CD14-positive monocyte (primary cell): Measurements from ENCODE around the gene SERPINB8. TPM values are rescaled to one million over a fixed set of nuclear protein-coding genes. Genes with fewer than 3 reads are reported as not detected.
A peak's percentile ranks its signal among the peaks of the same experiment; 100 is the strongest.

Experiments
- DNase-seq, 3 donors: peaks; one replicate each; pipeline ENCODE4 v3.0.0-alpha.2; 2011 to 2022
- H2AFZ ChIP-seq: 2 replicates; pipeline ENCODE4 v1.6.0; 2012; ENCODE audit warnings: mild to moderate bottlenecking, low read depth, low read length, inconsistent platforms; ENCODE audit not compliant: insufficient read depth, poor library complexity, severe bottlenecking
- H3K27ac ChIP-seq, 2 donors: 1 replicate in 1 of 2; 2 replicates in 1 of 2; pipeline ENCODE4 v1.5.1; 2012 to 2013; ENCODE audit warnings: low read length in 2 of 2, control low read depth in 1 of 2, inconsistent platforms in 1 of 2, low read depth in 1 of 2, mild to moderate bottlenecking in 1 of 2
- H3K27me3 ChIP-seq, 2 donors: one replicate each; pipeline versions ENCODE4 v1.6.0 to v1.6.1; 2011 to 2013; ENCODE audit warnings: low read length in 2 of 2; ENCODE audit not compliant: control insufficient read depth in 2 of 2, insufficient read depth in 2 of 2
- H3K36me3 ChIP-seq, 2 donors: replicated peaks in 1 of 2; 1 replicate in 1 of 2; 2 replicates in 1 of 2; pipeline versions ENCODE4 v1.5.1 to v1.6.1; 2012 to 2013; ENCODE audit warnings: low read length in 2 of 2, control low read depth in 1 of 2, inconsistent platforms in 1 of 2, mild to moderate bottlenecking in 1 of 2; ENCODE audit not compliant: insufficient read depth in 2 of 2, control insufficient read depth in 1 of 2
- H3K4me1 ChIP-seq, 2 donors: 1 replicate in 1 of 2; 2 replicates in 1 of 2; pipeline versions ENCODE4 v1.5.1 to v1.6.1; 2012 to 2013; ENCODE audit warnings: low read length in 2 of 2, control low read depth in 1 of 2, inconsistent platforms in 1 of 2, mild to moderate bottlenecking in 1 of 2, moderate library complexity in 1 of 2; ENCODE audit not compliant: insufficient read depth in 2 of 2, control insufficient read depth in 1 of 2
- H3K4me2 ChIP-seq: replicated peaks from 2 replicates; pipeline ENCODE3; 2012; ENCODE audit warnings: low read length, moderate library complexity, mild to moderate bottlenecking; ENCODE audit not compliant: poor library complexity, severe bottlenecking; ENCODE audit errors: extremely low read depth
- H3K4me3 ChIP-seq, 3 experiments: fragments of 200-600 bp in 1 of 3; sonication (generic) in 1 of 3; replicated peaks in 1 of 3; 1 replicate in 2 of 3; 2 replicates in 1 of 3; pipeline ENCODE4 v1.5.1; 2011 to 2013; ENCODE audit warnings: low read length in 3 of 3, mild to moderate bottlenecking in 3 of 3, control low read depth in 2 of 3, low read depth in 2 of 3, inconsistent platforms in 1 of 3, moderate library complexity in 1 of 3
- H3K79me2 ChIP-seq: 2 replicates; pipeline ENCODE4 v1.6.0; 2012; ENCODE audit warnings: mild to moderate bottlenecking, control low read depth, inconsistent platforms, low read length, moderate library complexity; ENCODE audit not compliant: insufficient read depth
- H3K9ac ChIP-seq: 2 replicates; pipeline ENCODE4 v1.6.0; 2017; ENCODE audit warnings: low read length, mild to moderate bottlenecking; ENCODE audit not compliant: insufficient read depth, poor library complexity, severe bottlenecking
- H3K9me3 ChIP-seq, 2 donors: replicated peaks in 1 of 2; 1 replicate in 1 of 2; 2 replicates in 1 of 2; pipeline versions ENCODE4 v1.5.1 to v1.6.1; 2012 to 2013; ENCODE audit warnings: low read length in 2 of 2, control low read depth in 1 of 2; ENCODE audit not compliant: control insufficient read depth in 1 of 2, insufficient read depth in 1 of 2
- H4K20me1 ChIP-seq: 2 replicates; pipeline ENCODE4 v1.6.0; 2012; ENCODE audit warnings: mild to moderate bottlenecking, low read length, control low read depth, moderate library complexity; ENCODE audit not compliant: insufficient read depth
- H3K27ac Mint-ChIP-seq, 7 donors: one replicate each; pipeline ENCODE4 v1.8.0; 2020; ENCODE audit warnings: mild to moderate bottlenecking in 7 of 7, mixed read lengths in 7 of 7, moderate library complexity in 6 of 7, inconsistent platforms in 2 of 7
- H3K27me3 Mint-ChIP-seq, 3 donors: one replicate each; pipeline ENCODE4 v1.8.0; 2021 to 2022; ENCODE audit warnings: low read depth in 3 of 3, mild to moderate bottlenecking in 3 of 3, mixed read lengths in 3 of 3, moderate library complexity in 3 of 3, inconsistent platforms in 1 of 3
- H3K36me3 Mint-ChIP-seq, 2 donors: one replicate each; pipeline ENCODE4 v1.8.0; 2020; ENCODE audit warnings: mixed read lengths in 2 of 2, inconsistent platforms in 1 of 2, mild to moderate bottlenecking in 1 of 2
- H3K4me1 Mint-ChIP-seq: one replicate; pipeline ENCODE4 v1.8.0; 2020; ENCODE audit warnings: mild to moderate bottlenecking, mixed read lengths
- H3K4me3 Mint-ChIP-seq, 2 donors: one replicate each; pipeline ENCODE4 v1.8.0; 2020; ENCODE audit warnings: mild to moderate bottlenecking in 2 of 2, mixed read lengths in 2 of 2, moderate library complexity in 1 of 2
- H3K9me3 Mint-ChIP-seq, 7 donors: one replicate each; pipeline ENCODE4 v1.8.0; 2020 to 2022; ENCODE audit warnings: mixed read lengths in 7 of 7, mild to moderate bottlenecking in 6 of 7, moderate library complexity in 6 of 7, inconsistent platforms in 2 of 7
- CTCF ChIP-seq: fragments of 200-600 bp; IDR thresholded peaks from one replicate; pipeline ENCODE4 v1.8.0; 2022; ENCODE audit warnings: antibody characterized with exemption, mild to moderate bottlenecking
- WGBS: methylation state at CpG from one replicate; pipeline ENCODE4 v1.1.5; 2013; ENCODE audit warnings: missing lambda C conversion rate; ENCODE audit not compliant: insufficient coverage; 5-methylcytosine and 5-hydroxymethylcytosine counted together
- intact Hi-C, 2 donors: fragments of 100-400 bp; cut with micrococcal nuclease; formaldehyde crosslinking; loops; one replicate each; pipeline versions ENCODE4 v1.15.0 to v1.15.1; 2023
- polyA plus RNA-seq, 3 donors: library from polyadenylated mRNA; depleted of rRNA in 1 of 3; unstranded in 2 of 3; stranded (reverse) in 1 of 3; fragments of 300-500 nt in 2 of 3; fragments of >200 nt in 1 of 3; fragmentation: Illumina TruSeq in 2 of 3; gene quantifications; 1 replicate in 2 of 3; 2 replicates in 1 of 3; pipeline ENCODE4 v1.2.3, GENCODE V29; 2012 to 2021

The SERPINB8 gene
- polyA plus RNA-seq, 3 donors, result 30.3 to 141 (median 115) TPM

- Mint-ChIP-seq H3K27me3 (peaks cover 0 to 2% (median 0%) of the 10 kb centered on the region in 3 donors), H3K36me3 (peaks cover 2 to 4% of the 10 kb centered on the region in 2 donors)
Measured at GRCh38 chr18:63971320-63972001, 1.6 kb downstream of the SERPINB8 start.

GRCh38 chr18:63972002-63972376 lies 2.1 kb downstream of the SERPINB8 start:
- H3K27me3 Mint-ChIP-seq, result peaks cover 0 to 2% (median 0%) of the 10 kb centered on the region in 3 donors
- H3K9ac ChIP-seq, result no peak overlapping the region
- no peaks in the 10 kb centered on the region for H3K9me3 ChIP-seq
- H3K4me1 ChIP-seq, result peaks cover 74 to 81% of the 10 kb centered on the region in 2 donors
- H4K20me1 ChIP-seq, result peaks cover 4% of the 10 kb centered on the region
- H3K4me3 ChIP-seq, result peak overlapping the region in 1 of 3 experiments; percentile 94
- WGBS, result no CpG with 5 or more reads among the region's 5 CpGs
- no peaks in the 10 kb centered on the region for H3K9me3 Mint-ChIP-seq
- H3K4me1 Mint-ChIP-seq, result peaks cover 86% of the 10 kb centered on the region
- H3K36me3 Mint-ChIP-seq, result peaks cover 2 to 4% of the 10 kb centered on the region in 2 donors
- H3K27ac ChIP-seq, result peak overlapping the region; percentile 95 to 98
- H3K27me3 ChIP-seq, result no peaks in the 10 kb centered on the region
- intact Hi-C loops, result loop anchor here (10.0 kb wide), 3 partner anchors 457 to 1257 kb away; partner anchors contain the start of genes PHLPP1 (in 1 of the 2) and VPS4B (in 1 of the 2)
- DNase-seq, result peak in 2 of 3 donors; percentile 32 to 51
- no peak for TF ChIP-seq CTCF
- H3K4me3 Mint-ChIP-seq, result peak overlapping the region; percentile 91 to 98
- peak overlapping the region; percentile 83 for H3K4me2 ChIP-seq
- H2AFZ ChIP-seq, result no peak overlapping the region
- H3K79me2 ChIP-seq, result peaks cover 86% of the 10 kb centered on the region
- peak overlapping the region; percentile 95 to 99 (median 98) for H3K27ac Mint-ChIP-seq
- H3K36me3 ChIP-seq, result no peaks in the 10 kb centered on the region

More at GRCh38 chr18:63971320-63972001, 1.6 kb downstream of the SERPINB8 start:
- peaks cover 73 to 80% of the 10 kb centered on the region in 2 donors for H3K4me1 ChIP-seq
- peaks cover 80% of the 10 kb centered on the region for H3K79me2 ChIP-seq
- H3K4me3 Mint-ChIP-seq, result peak overlapping the region; percentile 91 to 98
- H3K9me3 ChIP-seq, result no peaks in the 10 kb centered on the region
- peak overlapping the region; percentile 83 for H3K4me2 ChIP-seq
- H4K20me1 ChIP-seq, result peaks cover 4% of the 10 kb centered on the region
- H3K27ac ChIP-seq, result peak overlapping the region; percentile 95 to 98
- H3K27me3 ChIP-seq, result no peaks in the 10 kb centered on the region
- 15% methylated on average over 11 of the region's 13 CpGs for WGBS
- intact Hi-C loops, result loop anchor here (10.0 kb wide), 3 partner anchors 457 to 1257 kb away; partner anchors contain the start of genes PHLPP1 (in 1 of the 2) and VPS4B (in 1 of the 2)
- peak overlapping the region; percentile 55 to 94 (median 81) for H3K4me3 ChIP-seq
- H2AFZ ChIP-seq, result peak overlapping the region; percentile 70
- peak overlapping the region; percentile 97 for H3K9ac ChIP-seq
- no peaks in the 10 kb centered on the region for H3K36me3 ChIP-seq
- peaks cover 86% of the 10 kb centered on the region for H3K4me1 Mint-ChIP-seq
- no peaks in the 10 kb centered on the region for H3K9me3 Mint-ChIP-seq
- H3K27ac Mint-ChIP-seq, result peak overlapping the region; percentile 95 to 99 (median 98)
- peak in 1 of 3 donors; percentile 44 for DNase-seq
- no peak for TF ChIP-seq CTCF
